HepG2 (cell line): ENCODE measurements around the gene MMP19. TPM values are rescaled to one million over a fixed set of nuclear protein-coding genes. Genes with fewer than 3 reads are reported as not detected.

Experiments used
- ATF1 ChIP-seq: IDR thresholded peaks from 2 replicates; pipeline ENCODE4 v1.6.1; 2016; ENCODE audit warnings: mild to moderate bottlenecking, control low read depth
- BCLAF1 ChIP-seq: fragments of 450-650 bp; IDR thresholded peaks from 2 replicates; pipeline ENCODE4 v1.6.1; 2017; ENCODE audit warnings: mild to moderate bottlenecking
- CBFB ChIP-seq: sonication (generic); formaldehyde crosslinking; IDR thresholded peaks from 2 replicates; pipeline ENCODE4 v1.4.0; 2020; ENCODE audit warnings: missing genetic modification reagents
- CREB1 ChIP-seq, 2 experiments: fragments of 450-650 bp in 1 of 2; IDR thresholded peaks; 2 replicates each; pipeline ENCODE4 v1.6.1; 2016 to 2017; ENCODE audit warnings: control low read depth in 1 of 2, mild to moderate bottlenecking in 1 of 2, missing compliant biosample characterization in 1 of 2, missing genetic modification characterization in 1 of 2
- DZIP1 ChIP-seq: sonication (generic); formaldehyde crosslinking; IDR thresholded peaks from 2 replicates; pipeline ENCODE4 v1.5.0; 2020; ENCODE audit warnings: mild to moderate bottlenecking, missing genetic modification reagents
- FOXA1 ChIP-seq, 2 experiments: fragments of 450-650 bp in 1 of 2; sonication (generic) in 1 of 2; formaldehyde crosslinking in 1 of 2; IDR thresholded peaks; 2 replicates each; pipeline versions ENCODE4 v1.4.0 to v1.6.1; 2016 to 2020; ENCODE audit warnings: missing genetic modification reagents in 1 of 2
- FOXO1 ChIP-seq: sonication (generic); formaldehyde crosslinking; IDR thresholded peaks from 2 replicates; pipeline ENCODE4 v1.4.0; 2020; ENCODE audit warnings: missing genetic modification reagents
- HBP1 ChIP-seq: IDR thresholded peaks from 2 replicates; pipeline ENCODE4 v1.6.1; 2016; ENCODE audit warnings: low read depth, control low read depth
- JUND ChIP-seq: sonication (generic); formaldehyde crosslinking; IDR thresholded peaks from 2 replicates; pipeline ENCODE4 v1.8.0; 2022; ENCODE audit warnings: mild to moderate bottlenecking, missing genetic modification reagents
- MXD3 ChIP-seq: IDR thresholded peaks from 2 replicates; pipeline ENCODE4 v1.6.1; 2016; ENCODE audit warnings: mild to moderate bottlenecking, missing biosample characterization, missing genetic modification reagents
- POGK ChIP-seq: sonication (generic); formaldehyde crosslinking; conservative IDR thresholded peaks from 2 replicates; pipeline ENCODE4 v1.8.0; 2022; ENCODE audit warnings: mild to moderate bottlenecking, moderate library complexity, missing genetic modification reagents
- POLR2A ChIP-seq, 2 experiments: IDR thresholded peaks; 2 replicates each; pipeline ENCODE4 v1.6.1; 2011; ENCODE audit warnings: low read depth in 2 of 2, low read length in 2 of 2, mild to moderate bottlenecking in 1 of 2, moderate library complexity in 1 of 2; ENCODE audit not compliant: insufficient read depth in 1 of 2
- TSC22D2 ChIP-seq: sonication (generic); formaldehyde crosslinking; IDR thresholded peaks from 2 replicates; pipeline ENCODE4 v1.5.1; 2020; ENCODE audit warnings: missing genetic modification reagents, mild to moderate bottlenecking, borderline replicate concordance
- ZC3H13 ChIP-seq: sonication (generic); formaldehyde crosslinking; IDR thresholded peaks from 2 replicates; pipeline ENCODE4 v1.8.1; 2023; ENCODE audit warnings: mild to moderate bottlenecking, missing genetic modification reagents, moderate library complexity
- ZNF280B ChIP-seq: sonication (generic); formaldehyde crosslinking; IDR thresholded peaks from 2 replicates; pipeline ENCODE4 v1.5.0; 2020; ENCODE audit warnings: missing genetic modification reagents, mild to moderate bottlenecking, borderline replicate concordance
- ZNF839 ChIP-seq: sonication (generic); formaldehyde crosslinking; IDR thresholded peaks from 2 replicates; pipeline ENCODE4 v1.4.0; 2020; ENCODE audit warnings: missing genetic modification reagents, mild to moderate bottlenecking, borderline replicate concordance
- polyA plus RNA-seq, 8 experiments: library from polyadenylated mRNA; depleted of rRNA in 3 of 8; stranded (reverse) in 7 of 8; unstranded in 1 of 8; fragments of >200 nt; fragmentation: Illumina TruSeq in 4 of 8; extraction: Trizol in 4 of 8; gene quantifications; 2 replicates each; pipeline versions ENCODE4 v1.2.1 to v1.2.3, GENCODE V29; 2011 to 2016; ENCODE audit warnings: low read depth in 4 of 8, missing spikeins in 1 of 8, mixed read lengths in 1 of 8; ENCODE audit not compliant: insufficient read depth in 1 of 8
- total RNA-seq, 5 experiments: library from RNA; depleted of rRNA; stranded (reverse); fragments of >200 nt; fragmentation: Illumina TruSeq; extraction: Trizol; gene quantifications; 2 replicates each; pipeline ENCODE4 v1.2.3, GENCODE V29; 2016; ENCODE audit warnings: low read depth in 1 of 5

The MMP19 gene
- total and polyA plus RNA-seq, 2 of the 13 experiments (the other 11 are each of a cell fraction or from before 2014, with no cell fraction given), result 0.07 to 0.08 TPM

- TF ChIP-seq DZIP1 (CRISPR knock-in tag), result no peak
- TF ChIP-seq POGK, result peak; percentile 58; the same call in 1 of the 2 replicates
- no peak for TF ChIP-seq FOXA1 (IDR thresholded peaks at IDR 0.05)
- no peak for TF ChIP-seq FOXA1 (CRISPR knock-in tag; IDR thresholded peaks at IDR 0.05)
- peak; percentile 55; the same call in 1 of the 2 replicates for TF ChIP-seq JUND
- no peak for TF ChIP-seq CBFB (CRISPR knock-in tag)
- peak; percentile 54; the same call in 1 of the 2 replicates for TF ChIP-seq TSC22D2 (CRISPR knock-in tag)
- TF ChIP-seq ATF1 (CRISPR knock-in tag), result peak; percentile 79
- TF ChIP-seq POLR2A (IDR thresholded peaks at IDR 0.05; ENCODE audit: insufficient read depth in 1 of 2, low read depth in 2 of 2, low read length in 2 of 2), result peak in 1 of 2 experiments; percentile 65; a peak in 1 of 4 replicates
- TF ChIP-seq MXD3 (CRISPR knock-in tag), result no peak
- no peak; the same call in 1 of the 2 replicates for TF ChIP-seq ZNF839 (CRISPR knock-in tag)
- peak; percentile 90 for TF ChIP-seq ZC3H13 (CRISPR knock-in tag)
- no peak for TF ChIP-seq ZNF280B
- no peak for TF ChIP-seq FOXO1
- TF ChIP-seq HBP1 (CRISPR knock-in tag), result no peak
- no peak for TF ChIP-seq BCLAF1
- peak; percentile 64; the same call in 1 of the 2 replicates for TF ChIP-seq CREB1 (IDR thresholded peaks at IDR 0.05)
- TF ChIP-seq CREB1 (CRISPR knock-in tag; IDR thresholded peaks at IDR 0.05), result peak; percentile 88
Measured at GRCh38 chr12:55830601-55831446, 11.9 kb downstream of the MMP19 start (continued).
